ENCODE results near the gene FRYL. TPM values are rescaled to one million over a fixed set of nuclear protein-coding genes. Genes with fewer than 3 reads are reported as not detected.
A peak's percentile ranks its signal among the peaks of the same experiment; 100 is the strongest.

FRYL gene
- total RNA-seq, 1 donor from 2014 or later, result 93.3 TPM

DNA sequence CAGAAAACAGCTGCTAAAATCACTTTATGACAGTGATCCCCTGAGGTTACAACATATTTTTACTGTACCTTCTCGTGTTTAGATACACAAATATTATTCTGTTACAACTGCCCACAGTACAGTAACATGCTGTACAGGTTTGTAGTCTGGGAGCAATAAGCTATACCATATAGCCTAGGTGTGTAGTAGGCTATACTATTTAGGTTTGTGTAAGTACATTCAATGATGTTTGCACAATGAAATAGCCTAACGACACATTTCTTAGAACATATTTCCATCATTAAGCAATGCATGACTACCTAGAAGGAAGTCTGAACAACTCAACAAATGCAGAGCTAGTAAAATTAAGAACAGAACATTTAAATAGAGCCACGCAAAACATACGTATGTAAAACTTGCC is 177.3 kb downstream of the FRYL start:
- H3K27me3 Mint-ChIP-seq (ENCODE audit: unreplicated experiment), result peaks cover 1% of the 10 kb centered on the region
- peaks cover 12% of the 10 kb centered on the region for H3K4me1 Mint-ChIP-seq (ENCODE audit: unreplicated experiment)
- no peaks in the 10 kb centered on the region for H3K9me3 Mint-ChIP-seq (ENCODE audit: unreplicated experiment)
- no peak overlapping the region for H3K27ac Mint-ChIP-seq (ENCODE audit: unreplicated experiment)
- TF ChIP-seq, protein P1, sequence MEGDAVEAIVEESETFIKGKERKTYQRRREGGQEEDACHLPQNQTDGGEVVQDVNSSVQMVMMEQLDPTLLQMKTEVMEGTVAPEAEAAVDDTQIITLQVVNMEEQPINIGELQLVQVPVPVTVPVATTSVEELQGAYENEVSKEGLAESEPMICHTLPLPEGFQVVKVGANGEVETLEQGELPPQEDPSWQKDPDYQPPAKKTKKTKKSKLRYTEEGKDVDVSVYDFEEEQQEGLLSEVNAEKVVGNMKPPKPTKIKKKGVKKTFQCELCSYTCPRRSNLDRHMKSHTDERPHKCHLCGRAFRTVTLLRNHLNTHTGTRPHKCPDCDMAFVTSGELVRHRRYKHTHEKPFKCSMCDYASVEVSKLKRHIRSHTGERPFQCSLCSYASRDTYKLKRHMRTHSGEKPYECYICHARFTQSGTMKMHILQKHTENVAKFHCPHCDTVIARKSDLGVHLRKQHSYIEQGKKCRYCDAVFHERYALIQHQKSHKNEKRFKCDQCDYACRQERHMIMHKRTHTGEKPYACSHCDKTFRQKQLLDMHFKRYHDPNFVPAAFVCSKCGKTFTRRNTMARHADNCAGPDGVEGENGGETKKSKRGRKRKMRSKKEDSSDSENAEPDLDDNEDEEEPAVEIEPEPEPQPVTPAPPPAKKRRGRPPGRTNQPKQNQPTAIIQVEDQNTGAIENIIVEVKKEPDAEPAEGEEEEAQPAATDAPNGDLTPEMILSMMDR (IDR thresholded peaks at IDR 0.05; ENCODE audit: unreplicated experiment), result no peak
- H3K4me3 Mint-ChIP-seq (ENCODE audit: unreplicated experiment), result no peak overlapping the region
- H3K36me3 Mint-ChIP-seq (ENCODE audit: low read depth, unreplicated experiment), result peaks cover 11% of the 10 kb centered on the region
- no peak for DNase-seq (ENCODE audit: low spot score)

DNA sequence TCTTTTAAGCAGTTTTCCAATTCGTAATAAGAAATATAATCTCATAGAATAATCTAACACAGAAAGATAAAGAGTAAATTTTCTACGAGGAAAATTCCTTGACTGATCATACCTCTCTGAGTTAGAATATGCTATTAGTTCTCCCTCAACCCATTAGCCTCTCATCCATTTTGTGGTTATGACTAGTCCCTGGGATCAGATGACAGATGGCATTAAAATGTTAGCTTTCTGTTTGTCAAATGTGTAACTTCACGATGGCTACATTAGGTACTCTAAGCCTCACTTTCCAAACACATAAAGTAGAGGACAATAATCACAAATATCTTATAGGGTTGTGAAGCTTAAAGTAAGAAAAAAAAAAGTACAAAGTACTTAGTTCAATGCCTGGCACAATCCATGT is 177.9 kb downstream of the FRYL start:
- no peak overlapping the region for H3K27ac Mint-ChIP-seq (ENCODE audit: unreplicated experiment)
- TF ChIP-seq, protein P1 (IDR thresholded peaks at IDR 0.05; ENCODE audit: unreplicated experiment), result no peak
- H3K27me3 Mint-ChIP-seq (ENCODE audit: unreplicated experiment), result peaks cover 1% of the 10 kb centered on the region
- no peak overlapping the region for H3K4me3 Mint-ChIP-seq (ENCODE audit: unreplicated experiment)
- peaks cover 13% of the 10 kb centered on the region for H3K4me1 Mint-ChIP-seq (ENCODE audit: unreplicated experiment)
- no peak for DNase-seq (ENCODE audit: low spot score)
- peaks cover 11% of the 10 kb centered on the region for H3K36me3 Mint-ChIP-seq (ENCODE audit: low read depth, unreplicated experiment)
- no peaks in the 10 kb centered on the region for H3K9me3 Mint-ChIP-seq (ENCODE audit: unreplicated experiment)

DNA sequence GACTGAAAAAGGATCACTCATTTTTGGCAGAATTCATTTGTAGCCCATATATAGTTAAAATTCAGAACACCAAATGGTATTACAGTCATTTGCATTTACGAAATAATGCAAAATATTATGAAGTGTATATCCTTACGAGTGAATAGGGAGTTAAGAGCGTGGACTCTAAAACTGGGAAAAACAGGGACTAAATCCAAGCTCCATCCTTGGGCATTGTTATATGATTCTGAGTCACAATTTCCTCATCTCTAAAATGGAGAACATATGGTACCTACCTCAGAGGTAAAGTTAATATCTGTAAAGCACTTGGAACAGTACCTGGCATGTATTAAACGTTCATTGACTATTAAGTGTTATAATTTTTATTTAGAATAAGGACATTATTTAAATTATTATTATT is 183.7 kb downstream of the FRYL start:
- no peak overlapping the region for H3K4me3 Mint-ChIP-seq (ENCODE audit: unreplicated experiment)
- DNase-seq (ENCODE audit: low spot score), result no peak
- H3K27me3 Mint-ChIP-seq (ENCODE audit: unreplicated experiment), result no peaks in the 10 kb centered on the region
- H3K9me3 Mint-ChIP-seq (ENCODE audit: unreplicated experiment), result no peaks in the 10 kb centered on the region
- H3K4me1 Mint-ChIP-seq (ENCODE audit: unreplicated experiment), result peaks cover 44% of the 10 kb centered on the region
- peak overlapping the region; percentile 43 for H3K27ac Mint-ChIP-seq (ENCODE audit: unreplicated experiment)
- TF ChIP-seq, protein P1 (IDR thresholded peaks at IDR 0.05; ENCODE audit: unreplicated experiment), result no peak
- peaks cover 6% of the 10 kb centered on the region for H3K36me3 Mint-ChIP-seq (ENCODE audit: low read depth, unreplicated experiment)

DNA sequence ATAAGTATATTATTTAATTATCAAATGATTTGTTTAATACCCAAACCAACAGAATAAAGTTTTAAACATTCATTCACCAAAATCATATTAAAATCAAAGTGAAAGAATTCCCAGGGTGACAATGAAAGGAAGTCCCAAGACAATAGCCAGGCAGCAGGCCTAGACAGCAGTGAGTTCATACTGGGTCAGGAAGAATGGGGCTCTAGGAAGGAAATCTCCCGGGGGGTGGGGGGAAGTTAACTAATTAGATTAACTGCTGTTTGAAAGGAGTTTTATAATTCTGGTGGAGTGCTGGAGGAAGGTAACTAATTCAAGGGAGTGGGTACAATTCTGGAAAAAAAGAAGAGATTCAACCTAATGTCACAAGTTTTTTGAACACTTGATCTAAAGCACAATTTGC is 185.9 kb downstream of the FRYL start:
- H3K27ac Mint-ChIP-seq (ENCODE audit: unreplicated experiment), result peak overlapping the region; percentile 98
- peak; percentile 42 for DNase-seq (ENCODE audit: low spot score)
- H3K4me1 Mint-ChIP-seq (ENCODE audit: unreplicated experiment), result peaks cover 57% of the 10 kb centered on the region
- H3K36me3 Mint-ChIP-seq (ENCODE audit: low read depth, unreplicated experiment), result peaks cover 15% of the 10 kb centered on the region
- TF ChIP-seq, protein P1 (IDR thresholded peaks at IDR 0.05; ENCODE audit: unreplicated experiment), result no peak
- peaks cover 1% of the 10 kb centered on the region for H3K27me3 Mint-ChIP-seq (ENCODE audit: unreplicated experiment)
- peak overlapping the region; percentile 79 for H3K4me3 Mint-ChIP-seq (ENCODE audit: unreplicated experiment)
- H3K9me3 Mint-ChIP-seq (ENCODE audit: unreplicated experiment), result no peaks in the 10 kb centered on the region

GRCh38 chr4:48591372-48591771 is 188.7 kb downstream of the FRYL start:
- TF ChIP-seq, protein P1 (IDR thresholded peaks at IDR 0.05; ENCODE audit: unreplicated experiment), result no peak
- no peak for DNase-seq (ENCODE audit: low spot score)
- H3K4me1 Mint-ChIP-seq (ENCODE audit: unreplicated experiment), result peaks cover 54% of the 10 kb centered on the region
- peaks cover 20% of the 10 kb centered on the region for H3K36me3 Mint-ChIP-seq (ENCODE audit: low read depth, unreplicated experiment)
- H3K9me3 Mint-ChIP-seq (ENCODE audit: unreplicated experiment), result no peaks in the 10 kb centered on the region
- peak overlapping the region; percentile 5 for H3K27ac Mint-ChIP-seq (ENCODE audit: unreplicated experiment)
- peak overlapping the region; percentile 20 for H3K4me3 Mint-ChIP-seq (ENCODE audit: unreplicated experiment)
- peaks cover 4% of the 10 kb centered on the region for H3K27me3 Mint-ChIP-seq (ENCODE audit: unreplicated experiment)

Measured in endothelial cell (in vitro differentiated cells).